ENCODE results near the gene PDZD2. TPM values are rescaled to one million over a fixed set of nuclear protein-coding genes. Genes with fewer than 3 reads are reported as not detected.

Gene PDZD2
- total RNA-seq, 1 donor from 2014 or later: 70.9 TPM

- DNase-seq (no peak), ATAC-seq (no peak)
- Histone ChIP-seq H3K9me3 (peaks cover 8% of the 10 kb centered on the region), H3K27ac (no peak overlapping the region), H3K27me3 (no peaks in the 10 kb centered on the region), H3K4me1 (no peaks in the 10 kb centered on the region), H3K36me3 (no peaks in the 10 kb centered on the region), H3K4me3 (no peak overlapping the region)
- intact Hi-C loops (cut with DNase I): loop anchor here (5.0 kb wide), 1 partner anchor 249 kb away; no protein-coding TSS in a partner anchor
- TF ChIP-seq CTCF (IDR thresholded peaks at IDR 0.05): no peak
Observed at GRCh38 chr5:31827867-31828266, 188.9 kb downstream of the PDZD2 start.

GRCh38 chr5:31832966-31833365 is 194.0 kb downstream of the PDZD2 start:
- H3K27me3 ChIP-seq: no peaks in the 10 kb centered on the region
- H3K4me3 ChIP-seq: no peak overlapping the region
- peaks cover 8% of the 10 kb centered on the region for H3K9me3 ChIP-seq
- DNase-seq: no peak
- no peak overlapping the region for H3K27ac ChIP-seq
- intact Hi-C loops (cut with DNase I): no loop called here
- no peaks in the 10 kb centered on the region for H3K36me3 ChIP-seq
- H3K4me1 ChIP-seq: no peaks in the 10 kb centered on the region
- ATAC-seq: peak; percentile 60
- TF ChIP-seq CTCF (IDR thresholded peaks at IDR 0.05): no peak

- DNase-seq (no peak), ATAC-seq (no peak)
- Histone ChIP-seq H3K4me3 (no peak overlapping the region), H3K9me3 (peaks cover 2% of the 10 kb centered on the region), H3K36me3 (no peaks in the 10 kb centered on the region), H3K4me1 (no peaks in the 10 kb centered on the region), H3K27ac (no peak overlapping the region), H3K27me3 (no peaks in the 10 kb centered on the region)
- no peak for TF ChIP-seq CTCF (IDR thresholded peaks at IDR 0.05)
- intact Hi-C loops (cut with DNase I): no loop called here
Observed at GRCh38 chr5:31833710-31834109, 194.8 kb downstream of the PDZD2 start.

GRCh38 chr5:31844622-31845345 is 205.9 kb downstream of the PDZD2 start:
- no peaks in the 10 kb centered on the region for H3K4me1 ChIP-seq
- no peak for DNase-seq
- no peaks in the 10 kb centered on the region for H3K27me3 ChIP-seq
- intact Hi-C loops (cut with DNase I): no loop called here
- ATAC-seq: no peak
- no peak for TF ChIP-seq CTCF (IDR thresholded peaks at IDR 0.05)
- no peak overlapping the region for H3K27ac ChIP-seq
- H3K9me3 ChIP-seq: no peaks in the 10 kb centered on the region
- no peaks in the 10 kb centered on the region for H3K36me3 ChIP-seq
- no peak overlapping the region for H3K4me3 ChIP-seq

- ATAC-seq (peak; percentile 61), DNase-seq (no peak)
- TF ChIP-seq CTCF (IDR thresholded peaks at IDR 0.05): no peak
- no peaks in the 10 kb centered on the region for H3K27me3 ChIP-seq
- intact Hi-C loops (cut with DNase I): no loop called here
- H3K9me3 ChIP-seq: no peaks in the 10 kb centered on the region
- no peaks in the 10 kb centered on the region for H3K36me3 ChIP-seq
- H3K4me1 ChIP-seq: no peaks in the 10 kb centered on the region
- no peak overlapping the region for H3K27ac ChIP-seq
- no peak overlapping the region for H3K4me3 ChIP-seq
Observed at GRCh38 chr5:31845361-31845760, 206.4 kb downstream of the PDZD2 start.

Data from upper lobe of right lung (tissue), 1 donor.